OCI-LY3 (cell line): ENCODE results near the gene LASP1.

Experiments used
- H2AFZ ChIP-seq: fragments of 200-600, 300-600 bp; shearing (Covaris generic); 2 replicates; pipeline ENCODE4 v1.6.0; 2014; ENCODE audit warnings: antibody characterized with exemption, low read depth, low read length
- H3K27ac ChIP-seq: fragments of 200-600, 300-600 bp; sonication (generic); 2 replicates; pipeline ENCODE4 v1.5.1; 2014; ENCODE audit warnings: mild to moderate bottlenecking, low read length, moderate library complexity, mixed read lengths
- H3K27me3 ChIP-seq: fragments of 200-600, 300-600 bp; sonication (generic); 2 replicates; pipeline ENCODE4 v1.6.1; 2014; ENCODE audit warnings: low read depth, low read length, mixed read lengths
- H3K36me3 ChIP-seq: fragments of 200-600, 300-600 bp; sonication (generic); replicated peaks from 2 replicates; pipeline ENCODE3; 2014; ENCODE audit warnings: low read depth, low read length, mixed read lengths
- H3K4me1 ChIP-seq: fragments of 300-600, 200-600 bp; sonication (generic); 2 replicates; pipeline ENCODE4 v1.6.1; 2014; ENCODE audit warnings: low read length, mixed read lengths
- H3K4me2 ChIP-seq: fragments of 200-600, 300-600 bp; sonication (generic); 2 replicates; pipeline ENCODE4 v1.6.1; 2014; ENCODE audit warnings: low read length, mixed read lengths
- H3K4me3 ChIP-seq: fragments of 300-600, 200-600 bp; sonication (generic); 2 replicates; pipeline ENCODE4 v1.5.1; 2014; ENCODE audit warnings: antibody characterized with exemption, mild to moderate bottlenecking, low read length, moderate library complexity
- H3K79me2 ChIP-seq: fragments of 300-600, 200-600 bp; shearing (Covaris generic); 2 replicates; pipeline ENCODE4 v1.6.1; 2014; ENCODE audit warnings: mild to moderate bottlenecking, low read length, mixed read lengths
- H3K9ac ChIP-seq: fragments of 300-600, 200-600 bp; shearing (Covaris generic); 2 replicates; pipeline ENCODE4 v1.6.0; 2014; ENCODE audit warnings: mild to moderate bottlenecking, low read length, moderate library complexity
- H3K9me3 ChIP-seq: fragments of 200-600, 300-600 bp; shearing (Covaris generic); 2 replicates; pipeline ENCODE4 v1.6.1; 2014; ENCODE audit warnings: low read length, mixed read lengths; ENCODE audit not compliant: insufficient read depth
- H4K20me1 ChIP-seq: fragments of 200-600, 300-600 bp; sonication (generic); 2 replicates; pipeline ENCODE4 v1.6.1; 2016; ENCODE audit warnings: low read length, mixed read lengths; ENCODE audit not compliant: insufficient read depth
- EZH2phosphoT487 ChIP-seq: fragments of 200-600 bp; shearing (Covaris generic); IDR thresholded peaks from 2 replicates; pipeline ENCODE4 v1.6.1; 2018; ENCODE audit warnings: antibody characterized with exemption, mixed run types, low read depth
- TF ChIP-seq, protein P1 (sequence below): fragments of 200-600, 300-600 bp; sonication (generic); IDR thresholded peaks from 2 replicates; pipeline ENCODE4 v1.5.1; 2014; ENCODE audit warnings: antibody characterized with exemption, low read length, low read depth

LASP1 gene

GRCh38 chr17:38898291-38898679 lies 28.4 kb downstream of the LASP1 start:
- H3K4me1 ChIP-seq: peaks cover 26% of the 10 kb centered on the region
- H3K79me2 ChIP-seq: no peaks in the 10 kb centered on the region
- H3K9me3 ChIP-seq: no peaks in the 10 kb centered on the region
- H3K36me3 ChIP-seq: peaks cover 35% of the 10 kb centered on the region
- H3K27ac ChIP-seq: peak overlapping the region; percentile 90
- H3K4me2 ChIP-seq: peak overlapping the region; percentile 87
- peak overlapping the region; percentile 50; the same call in 1 of the 2 replicates for H2AFZ ChIP-seq
- H3K4me3 ChIP-seq: peak overlapping the region; percentile 54
- H3K9ac ChIP-seq: peak overlapping the region; percentile 77
- H4K20me1 ChIP-seq: no peaks in the 10 kb centered on the region
- TF ChIP-seq EZH2phosphoT487: no peak
- TF ChIP-seq, protein P1, sequence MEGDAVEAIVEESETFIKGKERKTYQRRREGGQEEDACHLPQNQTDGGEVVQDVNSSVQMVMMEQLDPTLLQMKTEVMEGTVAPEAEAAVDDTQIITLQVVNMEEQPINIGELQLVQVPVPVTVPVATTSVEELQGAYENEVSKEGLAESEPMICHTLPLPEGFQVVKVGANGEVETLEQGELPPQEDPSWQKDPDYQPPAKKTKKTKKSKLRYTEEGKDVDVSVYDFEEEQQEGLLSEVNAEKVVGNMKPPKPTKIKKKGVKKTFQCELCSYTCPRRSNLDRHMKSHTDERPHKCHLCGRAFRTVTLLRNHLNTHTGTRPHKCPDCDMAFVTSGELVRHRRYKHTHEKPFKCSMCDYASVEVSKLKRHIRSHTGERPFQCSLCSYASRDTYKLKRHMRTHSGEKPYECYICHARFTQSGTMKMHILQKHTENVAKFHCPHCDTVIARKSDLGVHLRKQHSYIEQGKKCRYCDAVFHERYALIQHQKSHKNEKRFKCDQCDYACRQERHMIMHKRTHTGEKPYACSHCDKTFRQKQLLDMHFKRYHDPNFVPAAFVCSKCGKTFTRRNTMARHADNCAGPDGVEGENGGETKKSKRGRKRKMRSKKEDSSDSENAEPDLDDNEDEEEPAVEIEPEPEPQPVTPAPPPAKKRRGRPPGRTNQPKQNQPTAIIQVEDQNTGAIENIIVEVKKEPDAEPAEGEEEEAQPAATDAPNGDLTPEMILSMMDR: no peak
- H3K27me3 ChIP-seq: no peaks in the 10 kb centered on the region

DNA sequence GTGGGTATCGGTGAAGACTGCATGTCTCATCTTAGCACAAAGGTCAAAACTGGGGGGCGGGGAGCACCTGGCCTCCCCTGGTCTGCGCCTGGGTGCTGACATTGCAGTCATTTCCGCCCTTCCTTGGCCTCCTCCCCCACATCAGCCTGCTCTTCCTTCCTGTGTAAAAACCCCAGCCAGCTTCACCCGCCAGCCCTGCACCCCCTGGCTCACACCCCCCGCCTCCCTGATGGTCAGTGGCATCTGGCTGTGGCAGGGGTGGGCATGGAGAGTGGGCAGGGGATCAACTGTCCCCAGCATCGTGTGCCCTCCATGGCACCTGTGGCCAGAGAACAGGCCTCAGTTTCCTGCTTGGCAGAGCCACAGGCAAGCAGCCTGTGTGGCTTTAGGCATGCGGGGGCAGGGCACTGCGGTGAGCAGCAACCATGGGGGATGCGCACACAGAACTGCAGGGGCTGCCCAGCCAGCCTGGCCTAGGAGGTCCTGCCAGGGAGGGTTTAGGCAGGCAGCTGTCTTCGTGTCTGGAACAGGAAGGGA lies 29.0 kb downstream of the LASP1 start:
- Histone ChIP-seq H3K4me3 (peak overlapping the region; percentile 54), H4K20me1 (no peaks in the 10 kb centered on the region), H3K9me3 (no peaks in the 10 kb centered on the region), H3K79me2 (no peaks in the 10 kb centered on the region), H3K4me1 (peaks cover 26% of the 10 kb centered on the region), H2AFZ (peak overlapping the region; percentile 50; the same call in 1 of the 2 replicates), H3K4me2 (peak overlapping the region; percentile 87), H3K27me3 (no peaks in the 10 kb centered on the region), H3K36me3 (peaks cover 41% of the 10 kb centered on the region), H3K27ac (peak overlapping the region; percentile 90), H3K9ac (peak overlapping the region; percentile 77)
- TF ChIP-seq, protein P1: no peak
- TF ChIP-seq EZH2phosphoT487: no peak

DNA sequence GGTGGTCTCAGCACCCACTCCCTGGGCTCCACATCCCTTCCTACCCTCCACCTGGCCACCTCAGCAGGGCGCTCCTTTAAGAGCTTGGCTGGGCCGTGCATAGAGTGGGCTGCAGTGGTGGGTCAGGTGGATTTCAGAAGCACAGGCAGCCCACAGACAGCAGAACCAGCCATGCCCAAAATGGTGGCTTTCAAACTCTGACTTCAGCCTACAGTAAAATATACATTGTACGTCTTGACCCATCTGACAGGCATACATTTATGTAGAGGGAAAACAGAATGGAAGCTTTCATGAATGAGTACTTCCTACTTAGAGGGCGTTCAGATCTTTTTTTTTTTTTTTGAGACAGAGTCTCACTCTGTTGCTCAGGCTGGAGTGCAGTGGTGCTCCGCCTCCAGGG lies 29.6 kb downstream of the LASP1 start:
- H3K27me3 ChIP-seq: no peaks in the 10 kb centered on the region
- H3K27ac ChIP-seq: peak overlapping the region; percentile 90
- H3K36me3 ChIP-seq: peaks cover 38% of the 10 kb centered on the region
- no peaks in the 10 kb centered on the region for H3K9me3 ChIP-seq
- peak overlapping the region; percentile 87 for H3K4me2 ChIP-seq
- no peak overlapping the region for H2AFZ ChIP-seq
- H3K4me1 ChIP-seq: peaks cover 26% of the 10 kb centered on the region
- TF ChIP-seq EZH2phosphoT487: no peak
- TF ChIP-seq, protein P1: no peak
- no peaks in the 10 kb centered on the region for H3K79me2 ChIP-seq
- H4K20me1 ChIP-seq: no peaks in the 10 kb centered on the region
- peak overlapping the region; percentile 54 for H3K4me3 ChIP-seq
- H3K9ac ChIP-seq: peak overlapping the region; percentile 77; the same call in 1 of the 2 replicates

DNA sequence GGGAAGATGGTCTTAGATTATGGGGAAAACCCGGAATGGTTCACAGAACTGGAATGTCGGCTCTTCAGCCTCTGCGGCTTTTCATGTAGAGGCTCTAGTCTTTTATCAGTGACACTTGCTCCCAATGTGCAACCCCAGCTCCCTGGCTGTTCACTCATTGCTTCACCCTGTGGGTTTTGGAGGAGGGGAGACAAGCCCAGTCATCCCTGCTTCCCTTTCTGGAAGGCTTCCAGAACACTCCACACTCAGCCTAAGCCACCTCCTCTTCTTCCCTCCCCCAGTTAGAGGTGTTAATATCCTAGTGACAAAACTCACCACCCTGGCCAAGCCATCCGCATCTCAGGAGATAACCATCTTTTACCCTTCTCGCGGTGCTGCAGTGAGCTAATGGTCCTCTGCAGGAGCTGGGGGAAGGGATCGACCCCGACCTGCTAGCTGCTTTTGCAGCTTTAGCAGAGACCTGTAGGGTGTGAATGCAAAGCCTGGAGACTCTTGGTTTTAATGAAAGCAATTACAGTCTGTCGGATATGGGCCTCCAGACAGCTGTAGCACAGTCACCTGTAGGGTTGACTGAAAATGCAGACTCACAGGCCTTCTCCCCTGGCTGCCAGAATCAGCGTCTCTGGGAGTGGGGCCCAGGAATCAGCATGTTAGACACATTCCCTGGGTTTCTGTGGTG lies 31.3 kb downstream of the LASP1 start:
- H3K79me2 ChIP-seq: no peaks in the 10 kb centered on the region
- no peak overlapping the region for H3K4me2 ChIP-seq
- H3K4me3 ChIP-seq: no peak overlapping the region
- peaks cover 38% of the 10 kb centered on the region for H3K36me3 ChIP-seq
- no peak for TF ChIP-seq EZH2phosphoT487
- TF ChIP-seq, protein P1: no peak
- no peaks in the 10 kb centered on the region for H3K27me3 ChIP-seq
- H2AFZ ChIP-seq: no peak overlapping the region
- H3K9ac ChIP-seq: no peak overlapping the region
- no peak overlapping the region for H3K27ac ChIP-seq
- H3K9me3 ChIP-seq: no peaks in the 10 kb centered on the region
- peaks cover 26% of the 10 kb centered on the region for H3K4me1 ChIP-seq
- H4K20me1 ChIP-seq: no peaks in the 10 kb centered on the region
